PFSK-1 (cell line): Measurements from ENCODE around the gene SPAG7. TPM values are rescaled to one million over a fixed set of nuclear protein-coding genes. Genes with fewer than 3 reads are reported as not detected.

Experiments used
- FOXP2 ChIP-seq: optimal IDR thresholded peaks from 2 replicates; pipeline ENCODE3; 2011; ENCODE audit warnings: borderline replicate concordance, control low read depth, inconsistent platforms; ENCODE audit not compliant: insufficient read depth; ENCODE audit errors: extremely low read length, extremely low read depth
- POLR2AphosphoS5 ChIP-seq: IDR thresholded peaks from 2 replicates; pipeline ENCODE4 v1.6.1; 2012; ENCODE audit warnings: low read depth, mild to moderate bottlenecking, control low read depth, low read length, moderate library complexity
- SIN3A ChIP-seq: IDR thresholded peaks from 2 replicates; pipeline ENCODE4 v1.6.1; 2012; ENCODE audit warnings: mild to moderate bottlenecking, low read length, moderate library complexity, borderline replicate concordance; ENCODE audit not compliant: insufficient read depth
- TAF1 ChIP-seq: IDR thresholded peaks from 2 replicates; pipeline ENCODE4 v1.6.1; 2012; ENCODE audit warnings: low read length, control low read depth, borderline replicate concordance; ENCODE audit not compliant: insufficient read depth
- polyA plus RNA-seq: library from polyadenylated mRNA; unstranded; fragments of >200 nt; gene quantifications from one replicate; pipeline ENCODE4 v1.2.1, GENCODE V29; 2012; ENCODE audit warnings: low read depth, missing spikeins; ENCODE audit not compliant: insufficient read length
- TF ChIP-seq, protein P1 (sequence below), 2 experiments: IDR thresholded peaks; 2 replicates each; pipeline versions ENCODE4 v1.6.1 to v1.8.0; 2011 to 2012; ENCODE audit warnings: low read depth in 2 of 2, low read length in 2 of 2, control low read depth in 1 of 2, inconsistent platforms in 1 of 2, mild to moderate bottlenecking in 1 of 2, moderate library complexity in 1 of 2; ENCODE audit not compliant: insufficient read depth in 1 of 2

The SPAG7 gene, protein sequence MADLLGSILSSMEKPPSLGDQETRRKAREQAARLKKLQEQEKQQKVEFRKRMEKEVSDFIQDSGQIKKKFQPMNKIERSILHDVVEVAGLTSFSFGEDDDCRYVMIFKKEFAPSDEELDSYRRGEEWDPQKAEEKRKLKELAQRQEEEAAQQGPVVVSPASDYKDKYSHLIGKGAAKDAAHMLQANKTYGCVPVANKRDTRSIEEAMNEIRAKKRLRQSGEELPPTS
- 108 TPM for polyA plus RNA-seq

DNA sequence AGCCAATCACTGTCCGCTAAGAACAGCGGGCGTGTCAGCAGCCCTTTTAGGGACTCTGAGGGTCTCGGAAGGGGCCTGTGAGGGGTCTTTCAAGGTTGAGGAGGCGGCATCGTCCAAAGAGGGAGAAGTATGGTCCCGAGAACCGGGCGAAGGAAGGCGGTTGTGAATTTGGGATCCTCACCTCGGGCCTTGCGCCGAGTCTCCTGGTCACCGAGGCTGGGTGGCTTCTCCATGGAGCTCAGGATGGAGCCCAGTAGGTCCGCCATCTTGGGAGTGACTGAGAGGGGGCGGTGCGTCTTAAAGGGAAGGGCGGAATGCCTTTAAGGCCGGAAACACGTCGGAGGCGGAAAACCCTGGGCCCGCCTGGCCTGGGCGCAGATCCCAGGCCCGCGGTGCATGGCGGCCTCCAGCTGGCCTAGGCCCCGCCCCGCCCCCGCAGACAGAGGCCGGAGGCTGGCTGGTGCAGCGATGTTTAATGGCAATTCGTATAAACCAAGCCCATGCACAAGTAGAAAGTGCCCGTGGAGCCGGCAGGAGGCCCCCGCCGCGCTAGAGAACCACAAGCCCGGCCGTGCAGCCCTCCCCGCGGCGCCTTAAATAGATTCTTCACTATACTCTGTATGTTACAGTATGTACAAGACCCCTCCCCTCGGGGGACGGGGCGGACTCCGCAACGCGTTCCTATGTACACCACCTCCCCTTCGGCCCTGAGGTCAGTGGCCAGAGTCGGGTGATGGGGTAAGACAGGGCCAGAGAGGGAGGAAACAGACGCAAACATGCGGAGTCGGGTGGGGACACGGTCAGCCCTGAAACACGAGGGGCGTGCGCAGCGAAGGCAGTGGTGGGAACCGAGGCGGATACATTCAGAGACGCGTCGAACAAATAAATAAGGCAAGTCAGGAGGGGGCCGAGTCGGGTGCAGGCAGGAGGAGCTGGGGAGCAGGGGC is at the start of gene SPAG7:
Gene SPAG7 (minus strand): TSS at position 279 of the 947 bp plus-strand sequence. CDS start 13 bp downstream, at position 266.
- TF ChIP-seq FOXP2 (peak; percentile 86), POLR2AphosphoS5 (peak; percentile 78), TAF1 (peak; percentile 96), SIN3A (peak; percentile 88; the same call in 1 of the 2 replicates)
- TF ChIP-seq, protein P1, sequence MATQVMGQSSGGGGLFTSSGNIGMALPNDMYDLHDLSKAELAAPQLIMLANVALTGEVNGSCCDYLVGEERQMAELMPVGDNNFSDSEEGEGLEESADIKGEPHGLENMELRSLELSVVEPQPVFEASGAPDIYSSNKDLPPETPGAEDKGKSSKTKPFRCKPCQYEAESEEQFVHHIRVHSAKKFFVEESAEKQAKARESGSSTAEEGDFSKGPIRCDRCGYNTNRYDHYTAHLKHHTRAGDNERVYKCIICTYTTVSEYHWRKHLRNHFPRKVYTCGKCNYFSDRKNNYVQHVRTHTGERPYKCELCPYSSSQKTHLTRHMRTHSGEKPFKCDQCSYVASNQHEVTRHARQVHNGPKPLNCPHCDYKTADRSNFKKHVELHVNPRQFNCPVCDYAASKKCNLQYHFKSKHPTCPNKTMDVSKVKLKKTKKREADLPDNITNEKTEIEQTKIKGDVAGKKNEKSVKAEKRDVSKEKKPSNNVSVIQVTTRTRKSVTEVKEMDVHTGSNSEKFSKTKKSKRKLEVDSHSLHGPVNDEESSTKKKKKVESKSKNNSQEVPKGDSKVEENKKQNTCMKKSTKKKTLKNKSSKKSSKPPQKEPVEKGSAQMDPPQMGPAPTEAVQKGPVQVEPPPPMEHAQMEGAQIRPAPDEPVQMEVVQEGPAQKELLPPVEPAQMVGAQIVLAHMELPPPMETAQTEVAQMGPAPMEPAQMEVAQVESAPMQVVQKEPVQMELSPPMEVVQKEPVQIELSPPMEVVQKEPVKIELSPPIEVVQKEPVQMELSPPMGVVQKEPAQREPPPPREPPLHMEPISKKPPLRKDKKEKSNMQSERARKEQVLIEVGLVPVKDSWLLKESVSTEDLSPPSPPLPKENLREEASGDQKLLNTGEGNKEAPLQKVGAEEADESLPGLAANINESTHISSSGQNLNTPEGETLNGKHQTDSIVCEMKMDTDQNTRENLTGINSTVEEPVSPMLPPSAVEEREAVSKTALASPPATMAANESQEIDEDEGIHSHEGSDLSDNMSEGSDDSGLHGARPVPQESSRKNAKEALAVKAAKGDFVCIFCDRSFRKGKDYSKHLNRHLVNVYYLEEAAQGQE (IDR thresholded peaks at IDR 0.05; ENCODE audit: insufficient read depth in 1 of 2, low read depth in 2 of 2, low read length in 2 of 2): no peak

DNA sequence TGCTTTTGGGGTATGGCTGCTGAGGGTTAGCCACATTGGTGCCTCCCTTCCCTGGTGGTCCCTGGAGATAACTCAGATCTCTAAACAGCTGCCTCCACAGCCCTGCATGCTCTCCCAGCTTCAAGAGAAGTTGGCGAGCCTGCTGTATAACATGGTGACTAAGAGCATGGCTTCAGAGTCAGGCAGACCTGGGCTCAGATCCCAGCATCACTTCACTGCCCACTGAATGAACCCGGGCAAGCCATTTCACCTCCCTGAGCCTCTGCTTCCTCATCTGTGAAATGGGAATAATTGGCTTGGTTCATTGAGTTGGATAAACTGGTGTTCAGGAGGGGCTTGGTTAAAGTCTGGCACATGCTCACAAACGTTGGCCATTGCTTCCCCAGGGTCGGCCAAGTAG is 46.7 kb upstream of the SPAG7 start:
- no peak for TF ChIP-seq FOXP2
- TF ChIP-seq, protein P1 (IDR thresholded peaks at IDR 0.05; ENCODE audit: insufficient read depth in 1 of 2, low read depth in 2 of 2, low read length in 2 of 2): no peak
- no peak for TF ChIP-seq TAF1
- TF ChIP-seq POLR2AphosphoS5: no peak
- TF ChIP-seq SIN3A: no peak

DNA sequence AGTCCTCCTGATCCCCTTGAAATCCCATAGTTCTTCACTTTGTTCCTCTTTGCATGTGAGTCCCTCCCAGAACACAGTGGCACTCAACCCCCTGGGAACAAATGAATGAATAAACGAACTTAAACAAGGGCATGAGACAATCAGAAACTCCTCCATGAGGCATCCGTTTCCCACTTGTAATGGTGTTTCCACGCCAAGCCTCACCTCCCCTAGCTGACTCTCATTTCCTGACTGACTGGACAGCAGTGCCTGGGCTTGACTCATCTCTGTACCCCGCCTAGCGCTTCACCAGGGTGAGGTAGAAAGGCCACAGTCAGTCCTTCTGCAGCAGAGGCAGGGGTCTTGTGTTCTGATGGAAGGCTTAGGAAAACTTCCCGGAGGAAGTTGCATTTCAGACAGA is 44.3 kb upstream of the SPAG7 start:
- TF ChIP-seq POLR2AphosphoS5: no peak
- TF ChIP-seq FOXP2: no peak
- TF ChIP-seq TAF1: no peak
- no peak for TF ChIP-seq SIN3A
- TF ChIP-seq, protein P1 (IDR thresholded peaks at IDR 0.05; ENCODE audit: insufficient read depth in 1 of 2, low read depth in 2 of 2, low read length in 2 of 2): no peak

DNA sequence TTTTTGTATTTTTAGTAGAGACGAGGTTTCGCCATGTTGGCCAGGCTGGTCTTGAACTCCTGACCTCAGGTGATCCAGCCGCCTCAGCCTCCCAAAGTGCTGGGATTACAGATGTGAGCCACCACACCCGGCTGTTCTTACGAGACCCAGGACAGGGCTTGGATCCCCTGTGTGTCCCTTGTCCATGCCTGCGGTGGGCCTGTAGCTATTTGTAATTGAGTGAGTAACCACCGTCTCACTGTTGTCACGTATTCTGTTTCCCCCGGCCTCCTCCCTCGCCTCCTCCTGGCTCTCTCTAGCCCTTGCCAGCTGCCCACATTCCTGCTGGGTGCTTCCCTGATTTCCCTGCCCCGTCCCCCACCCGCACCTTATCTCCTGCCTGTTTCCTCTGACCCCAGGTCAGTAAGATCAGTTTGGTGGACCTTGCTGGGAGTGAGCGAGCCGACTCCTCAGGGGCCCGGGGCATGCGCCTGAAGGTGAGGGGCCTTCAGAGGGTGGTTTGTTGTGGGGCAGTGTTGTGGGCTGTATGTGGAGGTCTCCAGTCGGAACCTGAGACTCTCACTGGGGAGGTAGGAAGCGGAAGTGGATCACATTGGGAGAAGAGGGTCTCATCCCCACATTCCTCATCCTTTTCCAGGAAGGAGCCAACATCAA is 35.7 kb upstream of the SPAG7 start:
- TF ChIP-seq SIN3A (no peak), TAF1 (no peak), FOXP2 (no peak), POLR2AphosphoS5 (no peak)
- TF ChIP-seq, protein P1 (IDR thresholded peaks at IDR 0.05; ENCODE audit: insufficient read depth in 1 of 2, low read depth in 2 of 2, low read length in 2 of 2): no peak
